PC-3 (cell line): ENCODE measurements around the gene PSME4.

Source experiments
- CTCF ChIP-seq: fragments of 300-600 bp; sonication (generic); conservative IDR thresholded peaks from 2 replicates; pipeline ENCODE4 v1.5.1; 2017; ENCODE audit warnings: antibody characterized with exemption, low read depth, mild to moderate bottlenecking, low read length
- EZH2 ChIP-seq: fragments of 300-600 bp; sonication (generic); IDR thresholded peaks from one replicate; pipeline ENCODE4 v1.6.1; 2017; ENCODE audit warnings: antibody characterized with exemption, mild to moderate bottlenecking, low read length; ENCODE audit not compliant: unreplicated experiment

- TF ChIP-seq CTCF (no peak), EZH2 (no peak)
These were observed 88.8 kb downstream of the PSME4 start for GRCh38 chr2:53881986-53882385.
